ENCODE data around the gene CIDEB. TPM values are rescaled to one million over a fixed set of nuclear protein-coding genes. Genes with fewer than 3 reads are reported as not detected.

The CIDEB gene
- total and polyA plus RNA-seq, 10 of the 15 experiments (the other 5 are each of a cell fraction or from before 2014, with no cell fraction given): 0.34 to 6.3 (median 3.2) TPM

DNA sequence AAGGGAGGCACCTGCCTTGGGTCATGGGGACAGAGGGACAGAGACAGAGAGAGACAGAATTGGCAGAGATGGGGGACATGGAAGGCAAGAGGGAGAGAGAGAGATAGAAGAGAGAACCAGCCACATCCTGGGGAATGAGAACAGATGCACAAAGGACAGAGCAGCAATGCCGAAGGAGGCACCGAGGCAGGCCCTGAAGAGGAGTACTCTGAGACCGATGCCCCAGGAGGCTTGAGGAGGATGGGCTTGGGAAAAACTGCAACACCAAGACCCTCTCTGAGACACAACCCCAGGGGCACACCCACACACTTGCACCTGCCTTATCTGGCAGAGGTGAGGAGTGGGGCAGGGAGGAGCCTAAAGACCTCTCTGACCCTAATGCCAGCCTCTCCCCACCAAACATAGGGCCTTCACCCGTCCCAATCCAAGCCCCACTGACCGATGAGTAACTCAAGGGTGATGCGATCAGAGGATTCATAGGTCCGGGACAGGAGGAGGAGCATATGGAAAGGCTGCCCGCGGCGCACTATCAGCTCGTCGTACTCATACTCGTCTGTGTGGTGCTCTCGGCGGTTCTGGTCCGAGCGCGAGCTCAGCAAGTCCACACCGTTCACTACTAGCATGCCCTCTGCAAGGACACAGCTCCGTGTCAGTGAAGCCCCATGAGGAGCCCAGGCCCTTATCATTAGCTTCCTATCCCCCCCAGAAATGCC lies 46.4 kb downstream of the CIDEB start:
- ChIA-PET POLR2A (no interaction called here), CTCF (interaction anchor here (0.9 to 2.1 kb wide), 4 partner anchors 10 to 47 kb away, joined by 3 to 10 read pairs (median 4); partner anchors contain the start of genes CIDEB and RABGGTA), RAD21 (ENCODE audit: unreplicated experiment) (interaction anchor here (1.0 kb wide), 1 partner anchor 18 kb away, joined by 6 read pairs; no protein-coding TSS in a partner anchor), SMC1A (ENCODE audit: uncharacterized antibody, unreplicated experiment) (no interaction called here)
- BruUV-seq (replicated peaks): no TSS peak
- TF ChIP-seq SUPT20H (IDR thresholded peaks at IDR 0.05; ENCODE audit: borderline replicate concordance, control insufficient read depth, low read depth, low read length) (no peak), SREBF2 (IDR thresholded peaks at IDR 0.05; ENCODE audit: low read length) (no peak)
- Histone ChIP-seq H3K27me3 (replicated peaks in 1 of 2; ENCODE audit: control insufficient read depth in 2 of 2, insufficient read depth in 2 of 2, low read length in 1 of 2) (no peaks in the 10 kb centered on the region), H3K36me3 (ENCODE audit: control insufficient read depth in 2 of 2, insufficient read depth in 2 of 2, low read length in 1 of 2) (no peaks in the 10 kb centered on the region; a peak in 2 of 4 replicates), H3K9ac (ENCODE audit: control insufficient read depth, insufficient read depth, low read length) (no peak overlapping the region), H4K20me1 (ENCODE audit: control insufficient read depth, insufficient read depth) (no peaks in the 10 kb centered on the region), H3K79me2 (ENCODE audit: control insufficient read depth, insufficient read depth, low read length) (no peaks in the 10 kb centered on the region), H3K9me3 (replicated peaks; ENCODE audit: control insufficient read depth, insufficient read depth, low read length) (no peaks in the 10 kb centered on the region), H3K27ac (ENCODE audit: control insufficient read depth, insufficient read depth) (no peak overlapping the region), H3K4me3 (no peak overlapping the region), H3K4me1 (ENCODE audit: control insufficient read depth, insufficient read depth, low read length) (no peaks in the 10 kb centered on the region), H2AFZ (ENCODE audit: control insufficient read depth, low read depth, low read length) (no peak overlapping the region), H3K4me2 (ENCODE audit: control insufficient read depth, insufficient read depth) (no peak overlapping the region)
- WGBS (ENCODE audit: insufficient coverage, insufficient replicate concordance, low lambda C conversion rate, missing lambda C conversion rate): 82% methylated on average over 20 of the region's 20 CpGs
- DNase-seq (ENCODE audit: low read depth, low spot score) (no peak), ATAC-seq (no peak), FAIRE-seq (no peak)
- intact Hi-C loops (cut with micrococcal nuclease; ENCODE audit: unreplicated experiment): no loop called here
- in situ Hi-C loops (cut with MboI): no loop called here

DNA sequence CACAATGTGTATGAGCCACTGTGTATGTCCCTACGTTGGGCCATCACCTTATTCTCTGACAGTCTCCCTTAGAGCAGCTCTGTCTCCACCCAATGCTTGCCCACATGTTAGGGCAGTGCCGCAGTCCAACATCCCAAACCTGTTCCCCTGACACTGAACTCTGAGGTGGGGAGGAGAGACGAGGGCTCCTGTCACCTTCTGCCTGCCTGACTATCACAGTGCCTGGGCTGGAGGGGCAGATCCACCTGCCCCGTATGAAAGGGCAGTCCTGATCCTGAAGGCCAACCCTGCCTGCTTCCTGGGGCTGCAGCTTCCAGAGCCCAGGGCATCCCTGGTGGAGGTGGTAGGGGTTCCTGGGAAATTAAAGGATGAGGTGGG lies 47.0 kb downstream of the CIDEB start:
- DNase-seq (ENCODE audit: low read depth, low spot score) (no peak), ATAC-seq (peak; percentile 13; the same call in 1 of the 3 replicates), FAIRE-seq (no peak)
- no peaks in the 10 kb centered on the region for H3K79me2 ChIP-seq (ENCODE audit: control insufficient read depth, insufficient read depth, low read length)
- H4K20me1 ChIP-seq (ENCODE audit: control insufficient read depth, insufficient read depth): no peaks in the 10 kb centered on the region
- WGBS (ENCODE audit: insufficient coverage, insufficient replicate concordance, low lambda C conversion rate, missing lambda C conversion rate): 78% methylated on average over 4 of the region's 4 CpGs
- RAD21 ChIA-PET (ENCODE audit: unreplicated experiment): no interaction called here
- H2AFZ ChIP-seq (ENCODE audit: control insufficient read depth, low read depth, low read length): no peak overlapping the region
- POLR2A ChIA-PET: no interaction called here
- H3K9me3 ChIP-seq (replicated peaks; ENCODE audit: control insufficient read depth, insufficient read depth, low read length): no peaks in the 10 kb centered on the region
- H3K4me1 ChIP-seq (ENCODE audit: control insufficient read depth, insufficient read depth, low read length): no peaks in the 10 kb centered on the region
- CTCF ChIA-PET: interaction anchor here (0.9 to 1.3 kb wide), 2 partner anchors 18 to 47 kb away, joined by 3 to 4 read pairs; partner anchors contain the start of gene CIDEB
- SMC1A ChIA-PET (ENCODE audit: uncharacterized antibody, unreplicated experiment): interaction anchor here (0.9 kb wide), 1 partner anchor 13 kb away, joined by 3 read pairs; no protein-coding TSS in a partner anchor
- no peaks in the 10 kb centered on the region; a peak in 2 of 4 replicates for H3K36me3 ChIP-seq (ENCODE audit: control insufficient read depth in 2 of 2, insufficient read depth in 2 of 2, low read length in 1 of 2)
- H3K4me2 ChIP-seq (ENCODE audit: control insufficient read depth, insufficient read depth): no peak overlapping the region
- no peak overlapping the region for H3K27ac ChIP-seq (ENCODE audit: control insufficient read depth, insufficient read depth)
- no peak overlapping the region for H3K9ac ChIP-seq (ENCODE audit: control insufficient read depth, insufficient read depth, low read length)
- no peak overlapping the region for H3K4me3 ChIP-seq
- in situ Hi-C loops (cut with MboI) (no loop called here), intact Hi-C loops (cut with micrococcal nuclease; ENCODE audit: unreplicated experiment) (no loop called here)
- H3K27me3 ChIP-seq (replicated peaks in 1 of 2; ENCODE audit: control insufficient read depth in 2 of 2, insufficient read depth in 2 of 2, low read length in 1 of 2): no peaks in the 10 kb centered on the region
- TF ChIP-seq SP1 (IDR thresholded peaks at IDR 0.05; ENCODE audit: low read depth, low read length) (no peak), CREB1 (IDR thresholded peaks at IDR 0.05; ENCODE audit: low read depth) (no peak), SMC3 (IDR thresholded peaks at IDR 0.05; ENCODE audit: borderline replicate concordance, low read length) (no peak), CHD4 (IDR thresholded peaks at IDR 0.05) (no peak), GATAD2B (conservative IDR thresholded peaks at IDR 0.05; ENCODE audit: low read depth) (no peak)
- TF ChIP-seq, protein P1, sequence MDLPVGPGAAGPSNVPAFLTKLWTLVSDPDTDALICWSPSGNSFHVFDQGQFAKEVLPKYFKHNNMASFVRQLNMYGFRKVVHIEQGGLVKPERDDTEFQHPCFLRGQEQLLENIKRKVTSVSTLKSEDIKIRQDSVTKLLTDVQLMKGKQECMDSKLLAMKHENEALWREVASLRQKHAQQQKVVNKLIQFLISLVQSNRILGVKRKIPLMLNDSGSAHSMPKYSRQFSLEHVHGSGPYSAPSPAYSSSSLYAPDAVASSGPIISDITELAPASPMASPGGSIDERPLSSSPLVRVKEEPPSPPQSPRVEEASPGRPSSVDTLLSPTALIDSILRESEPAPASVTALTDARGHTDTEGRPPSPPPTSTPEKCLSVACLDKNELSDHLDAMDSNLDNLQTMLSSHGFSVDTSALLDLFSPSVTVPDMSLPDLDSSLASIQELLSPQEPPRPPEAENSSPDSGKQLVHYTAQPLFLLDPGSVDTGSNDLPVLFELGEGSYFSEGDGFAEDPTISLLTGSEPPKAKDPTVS (IDR thresholded peaks at IDR 0.05; ENCODE audit: low read depth, low read length): no peak
- no TSS peak for BruUV-seq (replicated peaks)
